Measurements from ENCODE around the gene LAMA1.
"Not testable (repeated sequence)": the region's sequence is repeated elsewhere in the genome, so short reads cannot be mapped to it uniquely, and the experiment has no call there.

Gene LAMA1

DNA sequence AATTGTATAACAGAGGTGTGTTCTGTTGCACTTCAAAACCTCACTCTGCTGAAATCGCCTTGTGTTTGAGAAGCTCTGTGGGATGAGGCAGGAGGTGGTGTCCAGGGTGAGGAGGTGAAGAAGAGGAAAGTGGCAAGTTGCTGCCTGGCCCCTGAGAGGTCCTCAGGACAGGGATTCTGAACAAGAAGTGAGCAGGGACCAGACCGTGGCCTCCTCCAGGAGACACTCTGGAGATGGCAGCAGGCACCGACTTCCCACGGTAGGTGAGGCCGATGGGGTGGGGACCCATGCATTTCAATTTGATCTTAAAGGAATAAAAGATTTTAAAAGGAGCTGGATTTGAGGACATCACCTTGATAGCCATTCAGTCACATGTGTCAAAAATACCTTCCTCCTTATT, 37.5 kb upstream of the LAMA1 start:
- TF ChIP-seq CTCF (IDR thresholded peaks at IDR 0.05; ENCODE audit: control insufficient read depth, extremely low read depth, insufficient read depth), result no peak
- DNase-seq (ENCODE audit: low read depth), result no peak
- H3K4me3 ChIP-seq (ENCODE audit: low read depth, low read length), result no peak overlapping the region

DNA sequence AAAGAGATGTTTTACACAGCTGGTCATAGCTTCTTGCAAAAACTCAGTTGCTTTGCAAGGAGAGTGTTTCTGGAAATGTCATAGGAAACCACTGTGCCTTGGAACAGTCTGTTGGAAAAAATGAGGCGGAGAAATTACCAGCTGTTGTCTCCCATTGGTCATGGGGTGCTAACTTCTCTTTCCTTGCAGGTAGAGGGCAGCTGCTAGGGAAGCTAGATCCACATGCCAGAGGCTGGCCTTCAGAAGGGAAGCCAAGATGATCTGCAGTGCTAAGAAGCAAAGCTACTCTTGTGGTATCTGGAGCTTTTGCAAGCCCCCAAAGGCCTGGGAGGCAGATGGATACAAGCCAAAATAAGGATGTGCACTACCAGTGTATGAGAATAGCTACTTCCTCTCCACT, 34.8 kb upstream of the LAMA1 start:
- TF ChIP-seq CTCF (IDR thresholded peaks at IDR 0.05; ENCODE audit: control insufficient read depth, extremely low read depth, insufficient read depth), result no peak
- H3K4me3 ChIP-seq (ENCODE audit: low read depth, low read length), result no peak overlapping the region
- DNase-seq (ENCODE audit: low read depth), result no peak

DNA sequence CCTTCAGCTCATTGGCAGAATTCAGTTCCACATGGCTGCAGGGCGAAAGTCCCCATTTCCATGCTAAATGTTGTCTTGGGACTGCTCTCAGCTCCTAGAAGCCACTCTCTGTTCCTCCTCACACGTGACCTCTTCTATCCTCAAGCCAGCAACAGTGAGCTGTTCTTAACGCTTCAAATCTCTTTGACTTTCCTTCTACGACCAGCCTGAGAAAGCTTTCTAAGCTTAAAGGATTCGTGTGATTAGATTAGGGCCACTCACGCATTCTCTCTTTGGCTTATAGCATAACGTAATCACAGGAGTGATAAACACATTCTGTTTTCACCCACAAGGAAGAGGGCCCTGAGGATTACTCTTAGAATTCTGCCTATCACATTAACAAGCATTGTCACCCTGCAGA, 29.8 kb upstream of the LAMA1 start:
- no peak for DNase-seq (ENCODE audit: low read depth)
- H3K4me3 ChIP-seq (ENCODE audit: low read depth, low read length), result no peak overlapping the region
- no peak for TF ChIP-seq CTCF (IDR thresholded peaks at IDR 0.05; ENCODE audit: control insufficient read depth, extremely low read depth, insufficient read depth)

- no peak for TF ChIP-seq CTCF (IDR thresholded peaks at IDR 0.05; ENCODE audit: control insufficient read depth, extremely low read depth, insufficient read depth)
- DNase-seq (ENCODE audit: low read depth), result no peak
- no peak overlapping the region for H3K4me3 ChIP-seq (ENCODE audit: low read depth, low read length)
Measured at GRCh38 chr18:7146067-7146466, 28.5 kb upstream of the LAMA1 start.

- not testable (repeated sequence) for H3K4me3 ChIP-seq (ENCODE audit: low read depth, low read length); DNase-seq (ENCODE audit: low read depth)
Measured at GRCh38 chr18:7144921-7145320, 27.3 kb upstream of the LAMA1 start.

DNA sequence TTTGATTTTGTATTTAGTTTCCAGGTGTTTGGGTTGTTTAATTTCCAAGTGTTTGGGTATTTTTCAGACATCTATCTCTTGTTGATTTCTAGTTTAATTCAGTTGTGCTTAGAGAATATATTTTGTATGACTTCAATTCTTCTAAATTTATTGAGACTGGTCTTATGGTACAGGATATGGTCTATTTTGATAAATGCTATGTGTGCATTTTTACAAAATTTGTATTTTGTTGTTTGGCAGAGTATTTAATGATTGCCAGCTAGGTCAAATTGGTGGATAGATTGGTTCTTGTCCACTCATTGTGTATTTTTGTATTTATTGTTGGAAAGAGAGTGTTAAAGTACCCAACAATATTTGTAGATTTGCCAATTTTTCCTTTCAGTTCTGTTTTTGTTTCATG, 23.7 kb upstream of the LAMA1 start:
- no peak for DNase-seq (ENCODE audit: low read depth)
- no peak for TF ChIP-seq CTCF (IDR thresholded peaks at IDR 0.05; ENCODE audit: control insufficient read depth, extremely low read depth, insufficient read depth)
- H3K4me3 ChIP-seq (ENCODE audit: low read depth, low read length), result no peak overlapping the region

DNA sequence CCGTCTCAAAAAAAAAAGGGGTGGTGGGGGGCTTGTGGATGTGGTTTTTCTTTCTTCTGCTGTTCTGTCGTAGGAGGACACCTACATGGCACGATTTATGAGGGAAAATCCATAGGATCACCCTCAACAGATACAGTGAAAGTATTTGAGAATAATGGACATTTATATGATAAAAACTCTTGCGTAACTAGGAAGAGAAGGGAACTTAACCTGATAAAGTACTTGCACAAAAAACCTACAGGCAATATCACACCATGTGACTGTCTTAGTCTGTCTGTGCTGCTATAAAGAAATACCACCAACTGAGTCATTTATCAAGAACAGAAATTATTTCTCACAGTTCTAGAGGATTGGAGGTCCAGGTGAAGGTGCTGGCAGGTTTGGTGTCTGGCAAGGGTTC, 21.8 kb upstream of the LAMA1 start:
- no peak for TF ChIP-seq CTCF (IDR thresholded peaks at IDR 0.05; ENCODE audit: control insufficient read depth, extremely low read depth, insufficient read depth)
- DNase-seq (ENCODE audit: low read depth), result no peak
- H3K4me3 ChIP-seq (ENCODE audit: low read depth, low read length), result no peak overlapping the region

DNA sequence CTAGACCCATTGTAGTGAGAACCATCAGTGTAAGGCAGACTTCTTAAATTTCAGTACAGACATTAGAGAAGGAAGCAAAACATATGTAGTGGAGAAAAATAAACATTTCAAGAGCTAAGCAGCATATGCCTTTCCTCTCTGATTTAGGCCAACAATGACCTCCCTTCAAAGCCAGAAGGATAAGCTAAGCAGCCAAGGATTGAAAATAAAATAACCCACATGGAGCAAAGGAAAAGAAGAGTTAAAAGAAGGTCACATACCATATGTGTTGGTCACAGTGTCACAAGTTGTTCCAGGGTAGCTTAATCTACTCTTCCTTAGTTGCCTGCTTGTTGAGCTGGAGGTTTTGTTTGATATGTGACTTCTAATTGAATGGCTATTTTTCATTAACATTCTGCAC, 15.6 kb upstream of the LAMA1 start:
- no peak for DNase-seq (ENCODE audit: low read depth)
- TF ChIP-seq CTCF (IDR thresholded peaks at IDR 0.05; ENCODE audit: control insufficient read depth, extremely low read depth, insufficient read depth), result no peak
- H3K4me3 ChIP-seq (ENCODE audit: low read depth, low read length), result no peak overlapping the region
